Thymus (tissue), 11 donors: Measurements from ENCODE around the gene SLC22A9. TPM values are rescaled to one million over a fixed set of nuclear protein-coding genes. Genes with fewer than 3 reads are reported as not detected.
"Not testable (repeated sequence)": the region's sequence is repeated elsewhere in the genome, so short reads cannot be mapped to it uniquely, and the experiment has no call there.

Experiments
- DNase-seq, 9 donors: peaks; one replicate each; pipeline ENCODE4 v3.0.0-alpha.2; 2013; ENCODE audit warnings: low spot score in 9 of 9, low read depth in 6 of 9, missing footprints in 1 of 9
- H3K27ac ChIP-seq, 2 donors: one replicate each; pipeline ENCODE4 v1.5.1; 2013; ENCODE audit warnings: control low read depth in 1 of 2, low read depth in 1 of 2, low read length in 1 of 2, mild to moderate bottlenecking in 1 of 2, moderate library complexity in 1 of 2
- H3K27me3 ChIP-seq, 2 donors: one replicate each; pipeline ENCODE4 v1.5.1; 2013; ENCODE audit warnings: low read length in 1 of 2; ENCODE audit not compliant: control insufficient read depth in 2 of 2, insufficient read depth in 1 of 2
- H3K36me3 ChIP-seq, 2 donors: one replicate each; pipeline ENCODE4 v1.5.1; 2013; ENCODE audit warnings: low read length in 1 of 2, mild to moderate bottlenecking in 1 of 2, moderate library complexity in 1 of 2; ENCODE audit not compliant: control insufficient read depth in 2 of 2, insufficient read depth in 2 of 2
- H3K4me1 ChIP-seq, 2 donors: one replicate each; pipeline ENCODE4 v1.5.1; 2013; ENCODE audit warnings: low read length in 2 of 2; ENCODE audit not compliant: control insufficient read depth in 2 of 2, insufficient read depth in 2 of 2
- H3K4me3 ChIP-seq, 2 donors: one replicate each; pipeline ENCODE4 v1.5.1; 2013; ENCODE audit warnings: low read length in 2 of 2, control low read depth in 1 of 2, mild to moderate bottlenecking in 1 of 2
- H3K9me3 ChIP-seq, 2 donors: one replicate each; pipeline ENCODE4 v1.5.1; 2013; ENCODE audit warnings: low read length in 1 of 2, mild to moderate bottlenecking in 1 of 2; ENCODE audit not compliant: control insufficient read depth in 2 of 2, insufficient read depth in 1 of 2
- WGBS: extraction: QIAGEN DNeasy Blood & Tissue Kit; methylation state at CpG from one replicate; pipeline ENCODE4 v1.1.7; 2013; 5-methylcytosine and 5-hydroxymethylcytosine counted together
- polyA plus RNA-seq: library from polyadenylated mRNA; stranded (reverse); fragments of 200-250 nt; gene quantifications from one replicate; pipeline ENCODE4 v1.2.3, GENCODE V29; 2013
- total RNA-seq: library from RNA; stranded (reverse); fragments of 120-200 nt; gene quantifications from one replicate; pipeline ENCODE4 v1.2.4, GENCODE V29; 2013
- donor health status: healthy.

SLC22A9 gene
- total and polyA plus RNA-seq, 2 donors = 0.02 TPM; not detected in 1

- DNase-seq = no peak
Observed at GRCh38 chr11:63375434-63375833, 5.8 kb downstream of the SLC22A9 start.

GRCh38 chr11:63380130-63380529, 10.5 kb downstream of the SLC22A9 start:
- WGBS = 50% methylated on average over 2 of the region's 2 CpGs
- H3K27me3 ChIP-seq = no peaks in the 10 kb centered on the region
- no peaks in the 10 kb centered on the region for H3K4me1 ChIP-seq
- no peaks in the 10 kb centered on the region for H3K9me3 ChIP-seq
- no peak for DNase-seq
- H3K27ac ChIP-seq = no peak overlapping the region
- H3K4me3 ChIP-seq = no peak overlapping the region
- H3K36me3 ChIP-seq = no peaks in the 10 kb centered on the region

More at GRCh38 chr11:63375434-63375833, 5.8 kb downstream of the SLC22A9 start:
- no peak overlapping the region for H3K27ac ChIP-seq
- no peak overlapping the region for H3K4me3 ChIP-seq
- H3K36me3 ChIP-seq = no peaks in the 10 kb centered on the region
- no peaks in the 10 kb centered on the region for H3K4me1 ChIP-seq
- 5% methylated on average over 2 of the region's 2 CpGs for WGBS
- no peaks in the 10 kb centered on the region for H3K9me3 ChIP-seq
- no peaks in the 10 kb centered on the region for H3K27me3 ChIP-seq

- Histone ChIP-seq H3K27ac (no peak overlapping the region), H3K27me3 (peaks cover 0 to 2% of the 10 kb centered on the region in 2 donors), H3K9me3 (no peaks in the 10 kb centered on the region), H3K4me1 (no peaks in the 10 kb centered on the region), H3K36me3 (no peaks in the 10 kb centered on the region), H3K4me3 (no peak overlapping the region)
- WGBS = 100% methylated on average over 1 of the region's 1 CpG
- DNase-seq = no peak
Observed at GRCh38 chr11:63395697-63396096, 26.1 kb downstream of the SLC22A9 start.

GRCh38 chr11:63404161-63404935, 34.8 kb downstream of the SLC22A9 start:
- Histone ChIP-seq H3K9me3 (no peaks in the 10 kb centered on the region), H3K4me3 (no peak overlapping the region), H3K27ac (no peak overlapping the region), H3K27me3 (peaks cover 2 to 3% of the 10 kb centered on the region in 2 donors), H3K4me1 (no peaks in the 10 kb centered on the region), H3K36me3 (no peaks in the 10 kb centered on the region)
- no peak for DNase-seq
- WGBS = 98% methylated on average over 5 of the region's 5 CpGs

- no peak overlapping the region for H3K27ac ChIP-seq
- no peaks in the 10 kb centered on the region for H3K4me1 ChIP-seq
- H3K4me3 ChIP-seq = no peak overlapping the region
- peaks cover 2 to 3% of the 10 kb centered on the region in 2 donors for H3K27me3 ChIP-seq
- DNase-seq = no peak
- no peaks in the 10 kb centered on the region for H3K9me3 ChIP-seq
- no peaks in the 10 kb centered on the region for H3K36me3 ChIP-seq
- WGBS = 87% methylated on average over 3 of the region's 3 CpGs
Observed at GRCh38 chr11:63405114-63405513, 35.5 kb downstream of the SLC22A9 start.

- WGBS = 93% methylated on average over 2 of the region's 2 CpGs
- Histone ChIP-seq H3K27ac (no peak overlapping the region), H3K36me3 (no peaks in the 10 kb centered on the region), H3K4me3 (no peak overlapping the region), H3K27me3 (peaks cover 2 to 3% of the 10 kb centered on the region in 2 donors), H3K9me3 (no peaks in the 10 kb centered on the region), H3K4me1 (no peaks in the 10 kb centered on the region)
- DNase-seq = no peak
Observed at GRCh38 chr11:63406458-63406857, 36.9 kb downstream of the SLC22A9 start.

- DNase-seq = no peak
- H3K4me3 ChIP-seq = no peak overlapping the region
- no peaks in the 10 kb centered on the region for H3K27me3 ChIP-seq
- H3K36me3 ChIP-seq = no peaks in the 10 kb centered on the region
- WGBS = 48% methylated on average over 2 of the region's 2 CpGs
- H3K9me3 ChIP-seq = no peaks in the 10 kb centered on the region
- H3K4me1 ChIP-seq = no peaks in the 10 kb centered on the region
- H3K27ac ChIP-seq = no peak overlapping the region
Observed at GRCh38 chr11:63417174-63417852, 47.7 kb downstream of the SLC22A9 start.

- no peaks in the 10 kb centered on the region for H3K36me3 ChIP-seq
- WGBS = 92% methylated on average over 2 of the region's 2 CpGs
- no peak overlapping the region for H3K4me3 ChIP-seq
- H3K4me1 ChIP-seq = no peaks in the 10 kb centered on the region
- H3K27ac ChIP-seq = no peak overlapping the region
- H3K9me3 ChIP-seq = no peaks in the 10 kb centered on the region
- H3K27me3 ChIP-seq = no peaks in the 10 kb centered on the region
- no peak for DNase-seq
Observed at GRCh38 chr11:63427971-63428508, 58.5 kb downstream of the SLC22A9 start.

GRCh38 chr11:63430731-63431130, 61.1 kb downstream of the SLC22A9 start:
- not testable (repeated sequence) for DNase-seq, H3K36me3 ChIP-seq, H3K9me3 ChIP-seq, H3K4me1 ChIP-seq, H3K27ac ChIP-seq, H3K4me3 ChIP-seq, H3K27me3 ChIP-seq
- WGBS = 63% methylated on average over 2 of the region's 2 CpGs
